Uterus (tissue), 2 donors: ENCODE data around the gene SPDYC.

Experiments used
- POLR2A ChIP-seq, 2 donors: fragments of 450-650 bp; IDR thresholded peaks; one replicate each; pipeline ENCODE4 v1.6.1; 2016; ENCODE audit warnings: antibody characterized with exemption in 2 of 2, mild to moderate bottlenecking in 1 of 2, moderate library complexity in 1 of 2
- TF ChIP-seq, protein P1 (sequence below), 4 experiments: fragments of 200-600 bp in 2 of 4; fragments of 450-650 bp in 2 of 4; sonication (generic) in 2 of 4; IDR thresholded peaks; one replicate each; pipeline ENCODE4 v1.5.1; 2016 to 2019; ENCODE audit warnings: antibody characterized with exemption in 4 of 4, mild to moderate bottlenecking in 2 of 4, moderate library complexity in 1 of 4

DNA sequence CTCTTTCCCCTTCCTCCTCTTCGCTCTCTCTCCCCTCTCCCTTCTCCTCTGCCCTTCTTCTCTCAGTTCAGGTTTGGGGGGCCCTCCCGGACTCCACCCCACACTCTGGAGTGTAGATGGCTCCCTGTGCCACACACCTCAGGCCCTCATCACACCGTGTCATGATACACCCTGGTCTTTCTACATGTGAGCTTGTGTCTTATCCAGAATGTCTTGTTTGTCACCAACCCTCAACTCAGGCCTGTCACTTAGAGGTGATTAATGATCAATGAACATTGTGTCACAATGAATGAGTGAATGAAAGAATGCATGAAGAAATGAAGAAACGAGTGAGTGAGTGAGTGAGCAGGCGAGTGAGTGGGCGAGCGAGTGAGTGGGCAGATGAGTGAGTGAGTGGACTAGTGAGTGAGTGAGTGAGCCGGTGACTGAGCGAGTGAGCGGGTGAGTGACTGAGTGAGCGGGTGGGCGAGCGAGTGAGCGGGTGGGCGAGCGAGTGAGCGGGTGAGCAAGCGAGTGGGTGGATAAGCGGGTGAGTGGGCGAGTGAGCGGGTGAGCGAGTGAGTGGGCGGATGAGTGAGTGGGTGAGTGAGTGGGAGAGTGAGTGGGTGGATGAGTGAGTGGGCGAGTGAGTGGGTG is 45.5 kb downstream of the SPDYC start:
- TF ChIP-seq, protein P1, sequence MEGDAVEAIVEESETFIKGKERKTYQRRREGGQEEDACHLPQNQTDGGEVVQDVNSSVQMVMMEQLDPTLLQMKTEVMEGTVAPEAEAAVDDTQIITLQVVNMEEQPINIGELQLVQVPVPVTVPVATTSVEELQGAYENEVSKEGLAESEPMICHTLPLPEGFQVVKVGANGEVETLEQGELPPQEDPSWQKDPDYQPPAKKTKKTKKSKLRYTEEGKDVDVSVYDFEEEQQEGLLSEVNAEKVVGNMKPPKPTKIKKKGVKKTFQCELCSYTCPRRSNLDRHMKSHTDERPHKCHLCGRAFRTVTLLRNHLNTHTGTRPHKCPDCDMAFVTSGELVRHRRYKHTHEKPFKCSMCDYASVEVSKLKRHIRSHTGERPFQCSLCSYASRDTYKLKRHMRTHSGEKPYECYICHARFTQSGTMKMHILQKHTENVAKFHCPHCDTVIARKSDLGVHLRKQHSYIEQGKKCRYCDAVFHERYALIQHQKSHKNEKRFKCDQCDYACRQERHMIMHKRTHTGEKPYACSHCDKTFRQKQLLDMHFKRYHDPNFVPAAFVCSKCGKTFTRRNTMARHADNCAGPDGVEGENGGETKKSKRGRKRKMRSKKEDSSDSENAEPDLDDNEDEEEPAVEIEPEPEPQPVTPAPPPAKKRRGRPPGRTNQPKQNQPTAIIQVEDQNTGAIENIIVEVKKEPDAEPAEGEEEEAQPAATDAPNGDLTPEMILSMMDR (IDR thresholded peaks at IDR 0.05), result no peak
- no peak for TF ChIP-seq POLR2A (IDR thresholded peaks at IDR 0.05)
